GM21526 (cell line): Measurements from ENCODE around the gene MOGAT1.
"Not testable (repeated sequence)": the region's sequence is repeated elsewhere in the genome, so short reads cannot be mapped to it uniquely, and the experiment has no call there.

ENCODE experiments used
- ATAC-seq: cut with Tn5 transposase; IDR thresholded peaks from one replicate; pipeline ENCODE4 v1.9.1; 2021; ENCODE audit warnings: moderate library complexity; ENCODE audit not compliant: unreplicated experiment, low FRiP score

The MOGAT1 gene

GRCh38 chr2:222708274-222708710, 36.8 kb downstream of the MOGAT1 start:
- ATAC-seq = no peak

GRCh38 chr2:222709191-222709891, 37.9 kb downstream of the MOGAT1 start:
- no peak for ATAC-seq

DNA sequence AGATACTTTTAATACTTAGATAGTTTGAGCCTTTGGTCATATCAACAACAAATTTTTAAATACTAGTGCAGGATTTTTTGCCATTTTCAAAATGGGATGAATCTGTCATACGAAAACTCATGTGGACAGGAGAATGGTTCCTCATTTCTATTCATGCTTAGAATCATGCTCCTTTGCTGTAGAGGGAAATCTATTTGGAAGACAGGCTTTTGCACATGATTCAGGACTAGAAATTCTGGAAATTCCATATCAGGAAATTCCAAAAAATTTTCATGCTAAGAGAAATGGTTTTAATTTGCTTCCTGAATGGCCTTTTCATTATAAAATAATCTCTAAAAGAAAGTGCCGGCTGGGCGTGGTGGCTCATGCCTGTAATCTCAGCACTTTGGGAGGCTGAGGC, 39.3 kb downstream of the MOGAT1 start:
- no peak for ATAC-seq

DNA sequence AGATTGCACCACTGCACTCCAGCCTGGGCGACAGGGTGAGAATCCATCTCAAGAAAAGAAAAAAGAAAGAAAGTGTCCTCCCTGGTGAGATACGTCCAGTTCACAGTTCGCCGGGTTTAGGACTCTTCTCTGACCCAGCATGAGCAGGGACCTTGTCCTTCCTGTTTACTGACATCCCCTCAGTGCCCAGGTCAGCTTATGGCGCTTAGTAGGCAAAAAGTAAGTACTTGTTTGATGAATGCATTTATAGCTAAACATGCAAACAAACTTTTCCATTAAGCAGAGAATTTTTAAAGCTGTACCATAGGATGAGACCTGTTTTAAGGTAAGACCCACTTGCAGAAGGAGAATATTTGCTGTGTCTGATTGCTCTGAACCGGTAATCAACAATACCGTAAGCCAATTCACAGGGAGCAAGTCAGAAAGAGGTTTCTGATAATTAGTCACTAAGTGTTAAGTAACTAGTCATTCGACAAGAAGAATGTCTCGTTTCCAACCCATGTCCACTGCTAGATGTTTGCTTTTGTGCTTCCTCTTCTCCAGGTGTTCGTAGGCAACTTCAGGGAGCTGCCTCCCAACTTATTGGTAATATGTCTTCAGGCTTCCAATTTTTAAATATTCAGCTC, 40.0 kb downstream of the MOGAT1 start:
- ATAC-seq = no peak

GRCh38 chr2:222713002-222713401, 41.5 kb downstream of the MOGAT1 start:
- ATAC-seq = no peak

- no peak for ATAC-seq
Measured at GRCh38 chr2:222714361-222715241, 43.1 kb downstream of the MOGAT1 start.

GRCh38 chr2:222715742-222716141, 44.3 kb downstream of the MOGAT1 start:
- ATAC-seq = peak; percentile 66

- not testable (repeated sequence) for ATAC-seq
Measured at GRCh38 chr2:222719787-222720186, 48.3 kb downstream of the MOGAT1 start.

GRCh38 chr2:222721597-222721996, 50.1 kb downstream of the MOGAT1 start:
- ATAC-seq = not testable (repeated sequence)

DNA sequence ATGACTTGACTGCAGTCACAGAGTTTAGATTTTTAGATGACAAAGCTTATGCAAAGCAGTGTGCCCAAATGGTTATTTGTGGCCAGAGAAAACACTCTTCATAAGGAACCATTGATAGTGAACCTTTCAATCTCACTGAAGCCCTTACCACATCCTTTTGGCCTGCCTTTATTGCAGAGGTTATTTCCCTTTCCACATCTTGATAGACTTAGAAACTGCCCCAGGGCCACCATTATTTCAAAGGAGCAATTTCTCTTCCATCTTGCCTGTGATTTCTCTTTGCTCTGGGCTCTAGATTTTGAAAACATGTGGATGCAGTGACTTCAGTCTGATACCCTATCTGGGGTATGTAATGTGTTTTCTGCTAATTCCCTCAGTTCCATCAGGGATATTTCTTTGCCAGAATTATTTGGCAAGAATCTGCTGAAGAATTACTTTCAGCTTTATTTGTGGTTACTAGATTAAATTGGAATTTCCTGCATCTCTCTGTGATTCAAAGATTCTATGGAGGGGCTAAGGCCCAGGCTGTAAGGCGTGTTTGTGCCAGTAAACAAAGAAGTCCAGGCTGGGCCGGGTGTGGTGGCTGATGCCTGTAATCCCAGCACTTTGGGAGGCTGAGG, 51.0 kb downstream of the MOGAT1 start:
- ATAC-seq = peak; percentile 94

DNA sequence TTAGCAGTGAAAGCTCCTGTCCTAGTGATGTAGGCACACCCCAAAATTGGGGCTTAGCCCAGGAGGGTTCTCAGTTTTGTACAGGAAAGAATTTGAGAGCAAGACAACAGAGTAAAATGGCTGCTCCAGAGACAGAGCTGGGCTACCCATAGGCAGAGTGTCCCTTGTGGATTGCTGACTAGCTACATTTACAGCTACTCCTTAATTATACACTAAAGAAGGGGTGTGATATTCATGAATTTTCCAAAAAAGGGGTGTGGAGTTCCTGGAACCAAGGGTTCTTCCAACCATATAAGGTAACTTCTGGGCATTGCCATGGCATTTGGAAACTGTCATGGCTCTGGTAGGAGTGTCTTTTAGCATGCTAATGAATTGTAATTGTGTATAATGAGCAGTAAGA, 52.8 kb downstream of the MOGAT1 start:
- ATAC-seq = no peak

GRCh38 chr2:222728621-222729020, 57.2 kb downstream of the MOGAT1 start:
- ATAC-seq = no peak

- ATAC-seq = peak; percentile 50
Measured at GRCh38 chr2:222730366-222730999, 59.0 kb downstream of the MOGAT1 start.

GRCh38 chr2:222731201-222731621, 59.8 kb downstream of the MOGAT1 start:
- no peak for ATAC-seq

DNA sequence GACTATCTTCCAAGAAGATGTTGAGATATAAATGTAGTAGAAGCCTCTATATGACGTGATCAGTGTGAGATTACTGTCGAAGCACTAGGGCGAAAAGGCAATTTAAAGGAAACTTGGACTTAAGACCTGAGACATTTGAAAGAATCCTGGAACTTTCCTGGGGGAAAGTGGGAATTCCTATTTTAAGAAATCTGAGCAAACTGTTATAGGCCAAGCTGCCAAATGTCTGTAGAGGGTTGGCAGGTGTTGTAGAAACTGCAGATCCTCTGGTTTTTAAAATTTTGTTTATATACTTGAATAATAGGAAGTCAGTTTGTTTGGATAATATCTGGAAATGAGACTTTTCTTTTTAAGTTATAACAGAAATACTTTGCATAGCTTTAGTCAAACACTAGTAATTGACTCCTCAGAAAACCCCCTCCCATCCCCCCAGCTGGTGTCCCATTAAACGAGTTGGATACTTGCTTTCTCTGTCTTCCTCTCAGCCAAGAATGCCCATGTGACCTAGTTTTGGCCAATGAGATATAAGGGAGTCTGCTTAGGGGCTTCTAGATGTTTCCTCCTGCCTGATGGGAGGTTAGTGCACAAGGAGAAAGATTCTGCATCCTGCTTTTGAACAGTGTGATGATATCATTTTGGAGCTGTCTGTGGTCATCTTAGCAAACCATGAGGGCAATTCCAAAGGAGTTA, 61.2 kb downstream of the MOGAT1 start:
- no peak for ATAC-seq

DNA sequence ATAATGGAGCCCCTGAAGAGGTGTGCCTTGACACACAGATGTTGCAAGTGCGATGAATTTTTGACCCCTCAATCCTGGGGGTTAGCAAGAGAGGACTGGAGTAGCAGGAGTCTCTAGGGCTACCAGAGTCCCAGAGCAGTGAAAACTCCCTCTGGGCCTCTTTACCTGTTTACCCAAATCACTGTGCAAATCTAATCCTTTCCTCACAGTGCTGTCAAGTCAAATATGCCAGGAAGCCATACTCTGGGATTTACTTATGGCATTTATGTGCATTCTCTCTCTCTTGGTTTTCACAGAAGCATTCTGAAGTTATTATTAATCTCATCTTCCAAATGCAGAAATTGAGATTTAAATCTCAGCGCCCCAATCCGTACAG, 62.0 kb downstream of the MOGAT1 start:
- ATAC-seq = no peak

DNA sequence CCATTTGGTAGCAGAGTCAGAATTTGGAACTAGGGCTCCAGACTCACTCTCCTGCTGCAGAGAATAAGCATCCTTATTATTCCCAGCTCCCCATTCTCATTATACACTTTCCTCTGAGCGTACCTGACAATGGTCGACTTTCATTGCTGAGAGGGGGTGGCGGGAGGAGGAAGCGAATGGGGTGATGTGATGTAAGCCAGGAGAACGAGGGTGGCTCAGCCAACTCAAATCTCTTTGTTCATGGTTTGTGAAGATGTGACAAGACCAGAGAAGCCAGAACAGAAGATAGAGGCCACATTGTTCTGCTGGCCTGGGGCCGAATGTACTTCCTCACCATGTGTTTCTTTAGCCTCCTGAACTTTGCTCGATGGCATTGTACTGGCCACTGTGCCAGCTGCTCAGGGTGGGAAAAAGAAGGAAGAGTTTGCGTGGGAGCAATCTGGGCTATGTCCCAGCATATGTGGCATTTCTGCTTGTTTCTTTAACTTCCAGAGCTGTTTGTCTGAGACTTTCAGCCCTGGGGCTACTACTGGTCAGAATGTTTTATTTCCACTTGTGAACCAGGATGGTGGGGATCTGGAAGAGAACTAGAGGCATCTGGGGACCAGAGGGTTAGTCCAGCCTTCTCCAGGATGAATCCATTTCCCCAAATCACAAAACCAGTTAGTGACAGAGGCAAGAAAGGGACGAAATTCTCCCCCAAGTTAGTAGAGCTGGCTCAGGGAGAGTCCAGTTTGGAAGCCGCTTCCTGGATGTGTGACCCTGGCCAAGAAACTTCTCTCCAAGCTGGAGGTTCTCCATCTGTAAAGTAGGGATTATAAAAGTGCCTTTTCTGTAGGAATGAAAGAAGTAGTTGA, 62.6 kb downstream of the MOGAT1 start:
- ATAC-seq = no peak

DNA sequence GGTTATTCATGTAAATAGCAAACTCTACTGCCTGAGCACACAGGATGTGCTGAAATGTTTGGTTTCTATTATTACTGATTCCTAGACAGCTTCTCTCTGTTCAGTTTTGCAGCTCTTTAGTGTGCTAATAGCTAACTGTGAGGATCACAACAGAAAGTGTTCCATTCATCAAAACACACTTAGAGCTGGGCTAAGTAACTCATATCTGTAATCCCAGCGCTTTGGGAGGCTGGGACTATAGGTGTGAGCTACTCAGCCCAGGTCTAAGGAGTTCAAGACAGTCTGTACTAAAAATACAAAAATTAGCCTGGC, 63.2 kb downstream of the MOGAT1 start:
- ATAC-seq = peak; percentile 86

GRCh38 chr2:222736301-222736700, 64.8 kb downstream of the MOGAT1 start:
- no peak for ATAC-seq
